ENCODE data around the gene KMT2E. TPM values are rescaled to one million over a fixed set of nuclear protein-coding genes. Genes with fewer than 3 reads are reported as not detected.

Gene KMT2E
- total and polyA plus RNA-seq, 3 donors from 2014 or later = 21.1 to 133 (median 96.6) TPM

- intact Hi-C loops (cut with DNase I; ENCODE audit: low total_unique reads) = no loop called here
- H3K4me3 ChIP-seq = no peak overlapping the region
- no peak for DNase-seq
- TF ChIP-seq CTCF (IDR thresholded peaks at IDR 0.05) (no peak), POLR2A (IDR thresholded peaks at IDR 0.05) (no peak)
- no peaks in the 10 kb centered on the region for H3K36me3 ChIP-seq (ENCODE audit: low read depth, missing control alignments)
- H3K9me3 ChIP-seq = no peaks in the 10 kb centered on the region
- peaks cover 11% of the 10 kb centered on the region for H3K4me1 ChIP-seq
- H3K27ac ChIP-seq = no peak overlapping the region
- H3K27me3 ChIP-seq = no peaks in the 10 kb centered on the region
- WGBS, 2 donors = 75% methylated on average over 4 of the region's 4 CpGs
These were observed 88.8 kb downstream of the KMT2E start for GRCh38 chr7:105102557-105103352.

GRCh38 chr7:105105579-105105978 is 91.6 kb downstream of the KMT2E start:
- intact Hi-C loops (cut with DNase I; ENCODE audit: low total_unique reads) = no loop called here
- Histone ChIP-seq H3K4me3 (no peak overlapping the region), H3K27me3 (no peaks in the 10 kb centered on the region), H3K36me3 (ENCODE audit: low read depth, missing control alignments) (no peaks in the 10 kb centered on the region), H3K9me3 (no peaks in the 10 kb centered on the region), H3K4me1 (peaks cover 17% of the 10 kb centered on the region), H3K27ac (no peak overlapping the region)
- no peak for DNase-seq
- 89% methylated on average over 2 of the region's 2 CpGs for WGBS, 2 donors
- TF ChIP-seq POLR2A (IDR thresholded peaks at IDR 0.05) (no peak), CTCF (IDR thresholded peaks at IDR 0.05) (no peak)

- TF ChIP-seq POLR2A (IDR thresholded peaks at IDR 0.05) (no peak), CTCF (IDR thresholded peaks at IDR 0.05) (no peak)
- no peak overlapping the region for H3K4me3 ChIP-seq
- 78 to 80% methylated on average over 6 of the region's 6 CpGs for WGBS, 2 donors
- H3K4me1 ChIP-seq = peaks cover 16% of the 10 kb centered on the region
- H3K27me3 ChIP-seq = no peaks in the 10 kb centered on the region
- no peak for DNase-seq
- H3K27ac ChIP-seq = no peak overlapping the region
- intact Hi-C loops (cut with DNase I; ENCODE audit: low total_unique reads) = no loop called here
- H3K9me3 ChIP-seq = no peaks in the 10 kb centered on the region
- H3K36me3 ChIP-seq (ENCODE audit: low read depth, missing control alignments) = no peaks in the 10 kb centered on the region
These were observed 92.5 kb downstream of the KMT2E start for GRCh38 chr7:105106473-105106872.

- Histone ChIP-seq H3K27me3 (no peaks in the 10 kb centered on the region), H3K4me3 (no peak overlapping the region), H3K9me3 (no peaks in the 10 kb centered on the region), H3K36me3 (ENCODE audit: low read depth, missing control alignments) (no peaks in the 10 kb centered on the region), H3K27ac (no peak overlapping the region), H3K4me1 (peaks cover 10% of the 10 kb centered on the region)
- WGBS, 2 donors = 92 to 93% methylated on average over 9 of the region's 9 CpGs
- TF ChIP-seq CTCF (IDR thresholded peaks at IDR 0.05) (no peak), POLR2A (IDR thresholded peaks at IDR 0.05) (no peak)
- intact Hi-C loops (cut with DNase I; ENCODE audit: low total_unique reads) = no loop called here
- DNase-seq = no peak
These were observed 93.5 kb downstream of the KMT2E start for GRCh38 chr7:105107458-105107857.

All from testis (tissue), 3 donors.